Measurements from ENCODE around the gene CFAP157. TPM values are rescaled to one million over a fixed set of nuclear protein-coding genes. Genes with fewer than 3 reads are reported as not detected.

The CFAP157 gene
- polyA plus RNA-seq, 1 of the 3 experiments (the other 2 are of a cell fraction) = 0.25 TPM

DNA sequence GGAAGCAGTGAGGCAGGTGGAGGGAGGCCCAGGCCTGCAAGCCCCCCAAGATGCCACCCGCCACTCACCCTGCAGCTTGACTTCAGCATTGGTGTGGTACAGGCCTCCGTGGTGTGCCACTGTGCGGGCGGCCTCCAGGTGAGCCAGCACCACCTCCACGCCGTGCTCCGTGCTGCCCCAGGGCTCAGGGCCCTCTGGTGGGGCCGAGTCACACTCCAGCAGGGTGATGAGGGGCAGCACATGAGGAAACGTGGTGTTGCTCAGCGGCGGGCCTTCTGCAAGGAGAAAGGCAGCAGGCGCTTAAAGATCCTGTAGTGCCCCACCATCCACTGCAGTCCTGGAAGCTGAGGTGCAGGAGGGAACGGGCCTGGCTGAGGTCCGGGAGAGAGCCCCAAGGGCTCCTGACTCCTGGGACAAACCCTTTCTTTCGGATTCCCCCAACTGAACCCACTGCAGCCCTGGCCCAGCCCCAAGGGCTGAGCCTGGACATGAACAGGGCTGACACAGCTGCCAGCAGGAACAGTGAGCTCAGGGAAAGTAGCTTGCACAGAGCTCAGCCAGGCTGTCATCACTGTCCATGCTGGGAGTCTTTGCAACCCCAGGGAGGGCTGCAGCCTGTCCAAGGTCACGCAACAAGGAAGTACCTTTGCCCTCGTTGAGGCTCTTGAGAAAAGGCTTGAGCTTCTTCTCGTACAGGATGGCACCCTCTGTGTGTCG, 33.0 kb downstream of the CFAP157 start:
- no peak overlapping the region for H3K27ac ChIP-seq (ENCODE audit: low read depth in 2 of 2, low read length in 1 of 2)
- H3K9me2 ChIP-seq = no peaks in the 10 kb centered on the region
- no peak for TF ChIP-seq GABPA (IDR thresholded peaks at IDR 0.05; ENCODE audit: low read depth)
- TF ChIP-seq, protein P1, sequence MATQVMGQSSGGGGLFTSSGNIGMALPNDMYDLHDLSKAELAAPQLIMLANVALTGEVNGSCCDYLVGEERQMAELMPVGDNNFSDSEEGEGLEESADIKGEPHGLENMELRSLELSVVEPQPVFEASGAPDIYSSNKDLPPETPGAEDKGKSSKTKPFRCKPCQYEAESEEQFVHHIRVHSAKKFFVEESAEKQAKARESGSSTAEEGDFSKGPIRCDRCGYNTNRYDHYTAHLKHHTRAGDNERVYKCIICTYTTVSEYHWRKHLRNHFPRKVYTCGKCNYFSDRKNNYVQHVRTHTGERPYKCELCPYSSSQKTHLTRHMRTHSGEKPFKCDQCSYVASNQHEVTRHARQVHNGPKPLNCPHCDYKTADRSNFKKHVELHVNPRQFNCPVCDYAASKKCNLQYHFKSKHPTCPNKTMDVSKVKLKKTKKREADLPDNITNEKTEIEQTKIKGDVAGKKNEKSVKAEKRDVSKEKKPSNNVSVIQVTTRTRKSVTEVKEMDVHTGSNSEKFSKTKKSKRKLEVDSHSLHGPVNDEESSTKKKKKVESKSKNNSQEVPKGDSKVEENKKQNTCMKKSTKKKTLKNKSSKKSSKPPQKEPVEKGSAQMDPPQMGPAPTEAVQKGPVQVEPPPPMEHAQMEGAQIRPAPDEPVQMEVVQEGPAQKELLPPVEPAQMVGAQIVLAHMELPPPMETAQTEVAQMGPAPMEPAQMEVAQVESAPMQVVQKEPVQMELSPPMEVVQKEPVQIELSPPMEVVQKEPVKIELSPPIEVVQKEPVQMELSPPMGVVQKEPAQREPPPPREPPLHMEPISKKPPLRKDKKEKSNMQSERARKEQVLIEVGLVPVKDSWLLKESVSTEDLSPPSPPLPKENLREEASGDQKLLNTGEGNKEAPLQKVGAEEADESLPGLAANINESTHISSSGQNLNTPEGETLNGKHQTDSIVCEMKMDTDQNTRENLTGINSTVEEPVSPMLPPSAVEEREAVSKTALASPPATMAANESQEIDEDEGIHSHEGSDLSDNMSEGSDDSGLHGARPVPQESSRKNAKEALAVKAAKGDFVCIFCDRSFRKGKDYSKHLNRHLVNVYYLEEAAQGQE (IDR thresholded peaks at IDR 0.05; ENCODE audit: low read depth, low read length) = no peak
- TF ChIP-seq YY1 (IDR thresholded peaks at IDR 0.05; ENCODE audit: low read depth) = no peak
- TF ChIP-seq FOXJ3 (CRISPR knock-in tag; IDR thresholded peaks at IDR 0.05) = no peak
- TF ChIP-seq FOXM1 (IDR thresholded peaks at IDR 0.05; ENCODE audit: low read depth) = no peak
- TF ChIP-seq TEAD4 (IDR thresholded peaks at IDR 0.05; ENCODE audit: borderline replicate concordance, insufficient read depth) = no peak
- TF ChIP-seq MEF2A (IDR thresholded peaks at IDR 0.05; ENCODE audit: borderline replicate concordance, low read depth) = no peak
- TF ChIP-seq, protein P2, sequence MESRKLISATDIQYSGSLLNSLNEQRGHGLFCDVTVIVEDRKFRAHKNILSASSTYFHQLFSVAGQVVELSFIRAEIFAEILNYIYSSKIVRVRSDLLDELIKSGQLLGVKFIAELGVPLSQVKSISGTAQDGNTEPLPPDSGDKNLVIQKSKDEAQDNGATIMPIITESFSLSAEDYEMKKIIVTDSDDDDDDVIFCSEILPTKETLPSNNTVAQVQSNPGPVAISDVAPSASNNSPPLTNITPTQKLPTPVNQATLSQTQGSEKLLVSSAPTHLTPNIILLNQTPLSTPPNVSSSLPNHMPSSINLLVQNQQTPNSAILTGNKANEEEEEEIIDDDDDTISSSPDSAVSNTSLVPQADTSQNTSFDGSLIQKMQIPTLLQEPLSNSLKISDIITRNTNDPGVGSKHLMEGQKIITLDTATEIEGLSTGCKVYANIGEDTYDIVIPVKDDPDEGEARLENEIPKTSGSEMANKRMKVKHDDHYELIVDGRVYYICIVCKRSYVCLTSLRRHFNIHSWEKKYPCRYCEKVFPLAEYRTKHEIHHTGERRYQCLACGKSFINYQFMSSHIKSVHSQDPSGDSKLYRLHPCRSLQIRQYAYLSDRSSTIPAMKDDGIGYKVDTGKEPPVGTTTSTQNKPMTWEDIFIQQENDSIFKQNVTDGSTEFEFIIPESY (IDR thresholded peaks at IDR 0.05; ENCODE audit: borderline replicate concordance, low read depth) = no peak
- TF ChIP-seq TCF12 (IDR thresholded peaks at IDR 0.05) = no peak
- TF ChIP-seq ELF1 (IDR thresholded peaks at IDR 0.05) = no peak
- TF ChIP-seq RFX5 (IDR thresholded peaks at IDR 0.05; ENCODE audit: low read length) = no peak
- TF ChIP-seq SMC3 (IDR thresholded peaks at IDR 0.05; ENCODE audit: low read depth, low read length) = no peak
- TF ChIP-seq JUND (IDR thresholded peaks at IDR 0.05) = no peak
- TF ChIP-seq MXI1 (IDR thresholded peaks at IDR 0.05; ENCODE audit: low read depth, low read length) = no peak
- TF ChIP-seq, protein P3, sequence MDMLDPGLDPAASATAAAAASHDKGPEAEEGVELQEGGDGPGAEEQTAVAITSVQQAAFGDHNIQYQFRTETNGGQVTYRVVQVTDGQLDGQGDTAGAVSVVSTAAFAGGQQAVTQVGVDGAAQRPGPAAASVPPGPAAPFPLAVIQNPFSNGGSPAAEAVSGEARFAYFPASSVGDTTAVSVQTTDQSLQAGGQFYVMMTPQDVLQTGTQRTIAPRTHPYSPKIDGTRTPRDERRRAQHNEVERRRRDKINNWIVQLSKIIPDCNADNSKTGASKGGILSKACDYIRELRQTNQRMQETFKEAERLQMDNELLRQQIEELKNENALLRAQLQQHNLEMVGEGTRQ (IDR thresholded peaks at IDR 0.05; ENCODE audit: borderline replicate concordance, low read depth, low read length) = no peak
- no peak for TF ChIP-seq NFIC (IDR thresholded peaks at IDR 0.05; ENCODE audit: borderline replicate concordance)
- TF ChIP-seq, protein P4, sequence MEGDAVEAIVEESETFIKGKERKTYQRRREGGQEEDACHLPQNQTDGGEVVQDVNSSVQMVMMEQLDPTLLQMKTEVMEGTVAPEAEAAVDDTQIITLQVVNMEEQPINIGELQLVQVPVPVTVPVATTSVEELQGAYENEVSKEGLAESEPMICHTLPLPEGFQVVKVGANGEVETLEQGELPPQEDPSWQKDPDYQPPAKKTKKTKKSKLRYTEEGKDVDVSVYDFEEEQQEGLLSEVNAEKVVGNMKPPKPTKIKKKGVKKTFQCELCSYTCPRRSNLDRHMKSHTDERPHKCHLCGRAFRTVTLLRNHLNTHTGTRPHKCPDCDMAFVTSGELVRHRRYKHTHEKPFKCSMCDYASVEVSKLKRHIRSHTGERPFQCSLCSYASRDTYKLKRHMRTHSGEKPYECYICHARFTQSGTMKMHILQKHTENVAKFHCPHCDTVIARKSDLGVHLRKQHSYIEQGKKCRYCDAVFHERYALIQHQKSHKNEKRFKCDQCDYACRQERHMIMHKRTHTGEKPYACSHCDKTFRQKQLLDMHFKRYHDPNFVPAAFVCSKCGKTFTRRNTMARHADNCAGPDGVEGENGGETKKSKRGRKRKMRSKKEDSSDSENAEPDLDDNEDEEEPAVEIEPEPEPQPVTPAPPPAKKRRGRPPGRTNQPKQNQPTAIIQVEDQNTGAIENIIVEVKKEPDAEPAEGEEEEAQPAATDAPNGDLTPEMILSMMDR (IDR thresholded peaks at IDR 0.05) = no peak
- no peak overlapping the region for H3K4me3 ChIP-seq (ENCODE audit: low read depth in 2 of 2, low read length in 1 of 2)
- H3K9ac ChIP-seq = no peak overlapping the region
- ChIA-PET POLR2A (no interaction called here), CTCF (interaction anchor here (1.3 to 6.4 kb wide), 4 partner anchors 16 to 131 kb away, joined by 3 to 34 read pairs (median 6); partner anchors contain the start of gene CDK9)
- H3K27me3 ChIP-seq (ENCODE audit: insufficient read depth) = no peaks in the 10 kb centered on the region
- no peaks in the 10 kb centered on the region for H4K20me1 ChIP-seq (ENCODE audit: insufficient read depth)
- H3K79me2 ChIP-seq (ENCODE audit: insufficient read depth) = no peaks in the 10 kb centered on the region
- WGBS (ENCODE audit: low lambda C conversion rate) = 89% methylated on average over 19 of the region's 19 CpGs
- H3K4me2 ChIP-seq = no peak overlapping the region
- no peaks in the 10 kb centered on the region for H3K9me3 ChIP-seq
- no peaks in the 10 kb centered on the region for H3F3A ChIP-seq (replicated peaks; ENCODE audit: insufficient read depth)
- DNase-seq = no peak
- H2AFZ ChIP-seq (ENCODE audit: low read depth) = no peak overlapping the region
- H3K4me1 ChIP-seq (ENCODE audit: control insufficient read depth in 1 of 2, insufficient read depth in 2 of 2, low read depth in 1 of 2, low read length in 1 of 2) = peaks cover 0 to 3% of the 10 kb centered on the region in 2 experiments; a peak in 1 of 4 replicates
- no peaks in the 10 kb centered on the region for H3K36me3 ChIP-seq (replicated peaks in 1 of 2; ENCODE audit: control insufficient read depth in 1 of 2, insufficient read depth in 2 of 2, low read length in 1 of 2)
